ENCODE measurements around the gene SETD2. TPM values are rescaled to one million over a fixed set of nuclear protein-coding genes. Genes with fewer than 3 reads are reported as not detected.
"Not testable (repeated sequence)": the region's sequence is repeated elsewhere in the genome, so short reads cannot be mapped to it uniquely, and the experiment has no call there.

Gene SETD2
- total RNA-seq, 1 donor from 2014 or later, result 41.2 TPM

DNA sequence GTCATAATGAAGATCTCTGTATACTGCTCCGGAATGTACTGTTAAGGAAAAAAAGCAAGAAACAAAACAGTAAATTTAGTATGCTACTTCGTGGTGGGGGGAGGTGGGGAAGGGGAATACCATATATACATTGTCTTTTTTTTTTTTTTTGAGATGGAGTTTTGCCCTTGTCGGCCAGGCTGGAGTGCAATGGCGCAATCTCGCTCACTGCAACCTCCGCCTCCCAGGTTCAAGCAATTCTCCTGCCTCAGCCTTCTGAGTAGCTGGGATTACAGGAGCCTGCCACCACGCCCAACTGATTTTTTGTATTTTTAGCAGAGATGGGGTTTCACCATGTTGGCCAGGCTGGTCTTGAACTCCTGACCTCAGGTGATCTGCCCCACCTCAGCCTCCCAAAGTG lies 21.4 kb downstream of the SETD2 start:
- H3K36me3 Mint-ChIP-seq (ENCODE audit: low read depth); H3K27ac Mint-ChIP-seq; H3K4me3 Mint-ChIP-seq (ENCODE audit: low read depth); H3K27me3 Mint-ChIP-seq (ENCODE audit: low read depth); DNase-seq (ENCODE audit: low spot score); intact Hi-C loops (cut with micrococcal nuclease); H3K9me3 Mint-ChIP-seq: not testable (repeated sequence)
- H3K4me1 Mint-ChIP-seq (ENCODE audit: low read depth), result peaks cover 14% of the 10 kb centered on the region

DNA sequence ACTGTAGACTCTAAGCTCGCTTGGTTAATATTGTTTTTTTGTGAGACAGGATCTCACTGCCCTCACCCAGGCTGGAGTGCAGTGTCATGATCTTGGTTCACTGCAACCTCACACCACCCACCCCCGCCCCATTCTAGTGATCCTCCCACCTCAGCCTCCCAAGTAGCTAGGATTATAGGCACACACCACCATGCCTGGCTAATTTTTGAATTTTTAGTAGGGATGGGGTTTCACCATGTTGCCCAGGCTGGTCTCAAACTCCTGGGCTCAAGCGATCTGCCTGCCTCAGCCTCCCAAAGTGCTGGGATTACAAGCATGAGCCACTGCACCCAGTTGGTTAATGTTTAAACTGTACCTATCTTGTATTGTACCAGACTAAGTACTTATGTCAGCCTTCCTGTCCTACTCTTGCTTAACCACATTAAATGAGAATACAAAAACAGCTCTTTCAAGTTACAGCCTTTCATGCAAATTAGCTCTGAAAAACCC lies 22.9 kb downstream of the SETD2 start:
- peaks cover 18% of the 10 kb centered on the region for H3K4me1 Mint-ChIP-seq (ENCODE audit: low read depth)
- DNase-seq (ENCODE audit: low spot score); H3K27me3 Mint-ChIP-seq (ENCODE audit: low read depth); H3K36me3 Mint-ChIP-seq (ENCODE audit: low read depth); H3K9me3 Mint-ChIP-seq; H3K4me3 Mint-ChIP-seq (ENCODE audit: low read depth); H3K27ac Mint-ChIP-seq; intact Hi-C loops (cut with micrococcal nuclease): not testable (repeated sequence)

DNA sequence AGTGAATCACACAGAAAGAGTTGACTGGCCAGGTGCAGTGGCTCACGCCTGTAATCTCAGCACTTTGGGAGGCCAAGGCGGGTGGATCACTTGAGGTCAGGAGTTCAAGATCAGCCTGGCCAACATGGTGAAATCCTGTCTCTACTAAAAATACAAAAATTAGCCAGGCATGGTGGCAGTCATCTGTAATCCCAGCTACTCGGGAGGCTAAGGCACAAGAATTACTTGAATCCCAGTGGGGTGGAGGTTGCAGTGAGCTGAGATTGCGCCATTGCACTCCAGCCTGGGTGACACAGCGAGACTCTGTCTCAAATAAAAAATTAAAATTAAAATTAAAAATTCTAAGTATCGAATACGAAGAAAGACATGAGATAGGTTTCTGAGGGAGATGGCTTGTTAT lies 23.4 kb downstream of the SETD2 start:
- H3K9me3 Mint-ChIP-seq; H3K4me3 Mint-ChIP-seq (ENCODE audit: low read depth); H3K27me3 Mint-ChIP-seq (ENCODE audit: low read depth); intact Hi-C loops (cut with micrococcal nuclease); H3K27ac Mint-ChIP-seq; H3K36me3 Mint-ChIP-seq (ENCODE audit: low read depth); DNase-seq (ENCODE audit: low spot score): not testable (repeated sequence)
- peaks cover 23% of the 10 kb centered on the region for H3K4me1 Mint-ChIP-seq (ENCODE audit: low read depth)

- Mint-ChIP-seq H3K27ac (no peak overlapping the region), H3K9me3 (no peaks in the 10 kb centered on the region), H3K4me1 (ENCODE audit: low read depth) (peaks cover 25% of the 10 kb centered on the region), H3K27me3 (ENCODE audit: low read depth) (no peaks in the 10 kb centered on the region), H3K36me3 (ENCODE audit: low read depth) (peaks cover 12% of the 10 kb centered on the region), H3K4me3 (ENCODE audit: low read depth) (no peak overlapping the region)
- DNase-seq (ENCODE audit: low spot score), result no peak
- intact Hi-C loops (cut with micrococcal nuclease), result no loop called here
Measured at GRCh38 chr3:47134311-47134710, 29.6 kb downstream of the SETD2 start.

DNA sequence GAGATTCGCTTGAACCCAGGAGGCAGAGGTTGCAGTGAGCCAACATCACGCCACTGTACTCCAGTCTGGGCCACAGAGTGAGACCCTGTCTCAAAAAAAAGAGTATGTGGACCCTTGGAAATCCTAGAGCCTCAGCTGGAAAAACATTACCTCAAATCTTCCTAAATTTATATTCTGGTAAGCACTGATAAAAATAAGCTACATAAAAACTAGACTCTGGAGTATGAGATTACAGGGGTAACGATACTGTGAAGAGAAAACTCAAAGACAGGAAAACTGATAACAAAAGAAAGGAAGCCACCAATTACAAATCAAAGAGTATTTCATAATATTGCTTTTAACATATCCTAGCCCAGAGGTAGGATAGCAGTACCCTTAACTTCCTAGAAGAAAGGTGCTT lies 30.3 kb downstream of the SETD2 start:
- intact Hi-C loops (cut with micrococcal nuclease), result no loop called here
- Mint-ChIP-seq H3K27ac (no peak overlapping the region), H3K36me3 (ENCODE audit: low read depth) (peaks cover 7% of the 10 kb centered on the region), H3K4me1 (ENCODE audit: low read depth) (peaks cover 24% of the 10 kb centered on the region), H3K9me3 (no peaks in the 10 kb centered on the region), H3K4me3 (ENCODE audit: low read depth) (no peak overlapping the region), H3K27me3 (ENCODE audit: low read depth) (no peaks in the 10 kb centered on the region)
- DNase-seq (ENCODE audit: low spot score), result no peak

- Mint-ChIP-seq H3K9me3 (no peaks in the 10 kb centered on the region), H3K27me3 (ENCODE audit: low read depth) (no peaks in the 10 kb centered on the region), H3K4me1 (ENCODE audit: low read depth) (peaks cover 25% of the 10 kb centered on the region), H3K4me3 (ENCODE audit: low read depth) (no peak overlapping the region), H3K27ac (no peak overlapping the region), H3K36me3 (ENCODE audit: low read depth) (peaks cover 24% of the 10 kb centered on the region)
- DNase-seq (ENCODE audit: low spot score), result no peak
- intact Hi-C loops (cut with micrococcal nuclease), result no loop called here
Measured at GRCh38 chr3:47130557-47130956, 33.4 kb downstream of the SETD2 start.

DNA sequence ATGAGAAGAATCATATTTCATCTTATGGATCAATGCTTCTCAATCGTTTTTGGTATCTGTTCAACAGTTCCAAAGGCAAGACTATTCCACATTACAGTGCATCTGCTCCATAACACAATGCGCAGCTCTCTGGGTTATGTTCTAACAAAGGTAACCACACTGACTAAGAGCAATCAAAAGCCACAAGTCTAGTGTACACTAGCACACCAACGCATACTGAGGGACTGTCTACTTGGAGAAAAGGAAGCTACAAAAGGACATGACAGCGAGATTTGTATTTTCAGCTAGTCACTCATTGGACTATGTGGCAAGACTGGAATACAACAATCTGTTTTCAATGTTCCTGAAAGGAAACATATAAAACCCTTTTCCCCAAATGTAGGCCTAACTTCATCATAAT lies 35.8 kb downstream of the SETD2 start:
- Mint-ChIP-seq H3K4me1 (ENCODE audit: low read depth) (peaks cover 20% of the 10 kb centered on the region), H3K36me3 (ENCODE audit: low read depth) (peaks cover 38% of the 10 kb centered on the region), H3K4me3 (ENCODE audit: low read depth) (no peak overlapping the region), H3K9me3 (no peaks in the 10 kb centered on the region), H3K27ac (no peak overlapping the region), H3K27me3 (ENCODE audit: low read depth) (no peaks in the 10 kb centered on the region)
- intact Hi-C loops (cut with micrococcal nuclease), result no loop called here
- DNase-seq (ENCODE audit: low spot score), result no peak

GRCh38 chr3:47123857-47124256 lies 40.1 kb downstream of the SETD2 start:
- DNase-seq (ENCODE audit: low spot score), result no peak
- peaks cover 36% of the 10 kb centered on the region for H3K4me1 Mint-ChIP-seq (ENCODE audit: low read depth)
- intact Hi-C loops (cut with micrococcal nuclease), result no loop called here

DNA sequence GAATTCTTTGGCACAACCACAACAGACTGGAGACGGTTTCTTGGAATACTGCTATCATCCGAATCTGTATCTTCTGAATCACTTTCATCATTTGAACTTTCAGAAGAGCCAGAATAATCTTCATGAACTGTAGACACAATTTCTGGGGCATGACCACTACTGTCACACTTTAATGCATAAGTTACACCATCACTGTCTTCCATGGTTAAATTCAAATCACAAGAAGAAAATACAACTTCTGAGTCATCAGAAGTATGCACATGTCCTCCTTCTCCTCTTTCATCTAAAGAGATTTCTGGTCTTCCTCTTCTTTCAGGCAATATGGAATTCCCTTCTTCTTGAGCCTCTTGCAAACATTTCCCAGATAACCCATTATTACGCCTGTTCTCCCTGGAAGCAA lies 42.5 kb downstream of the SETD2 start:
- H3K9me3 Mint-ChIP-seq, result no peaks in the 10 kb centered on the region
- peaks cover 36% of the 10 kb centered on the region for H3K4me1 Mint-ChIP-seq (ENCODE audit: low read depth)
- DNase-seq (ENCODE audit: low spot score), result no peak
- H3K27ac Mint-ChIP-seq, result no peak overlapping the region
- H3K4me3 Mint-ChIP-seq (ENCODE audit: low read depth), result no peak overlapping the region
- peaks cover 69% of the 10 kb centered on the region for H3K36me3 Mint-ChIP-seq (ENCODE audit: low read depth)
- H3K27me3 Mint-ChIP-seq (ENCODE audit: low read depth), result no peaks in the 10 kb centered on the region
- intact Hi-C loops (cut with micrococcal nuclease), result no loop called here

More at GRCh38 chr3:47123857-47124256, 40.1 kb downstream of the SETD2 start:
- Mint-ChIP-seq H3K27me3 (ENCODE audit: low read depth) (no peaks in the 10 kb centered on the region), H3K4me3 (ENCODE audit: low read depth) (no peak overlapping the region), H3K36me3 (ENCODE audit: low read depth) (peaks cover 67% of the 10 kb centered on the region), H3K9me3 (no peaks in the 10 kb centered on the region), H3K27ac (no peak overlapping the region)

GRCh38 chr3:47120138-47120537 lies 43.8 kb downstream of the SETD2 start:
- H3K36me3 Mint-ChIP-seq (ENCODE audit: low read depth), result peaks cover 61% of the 10 kb centered on the region
- no peak for DNase-seq (ENCODE audit: low spot score)
- no peaks in the 10 kb centered on the region for H3K27me3 Mint-ChIP-seq (ENCODE audit: low read depth)
- intact Hi-C loops (cut with micrococcal nuclease), result no loop called here
- no peak overlapping the region for H3K4me3 Mint-ChIP-seq (ENCODE audit: low read depth)
- H3K4me1 Mint-ChIP-seq (ENCODE audit: low read depth), result peaks cover 36% of the 10 kb centered on the region
- no peaks in the 10 kb centered on the region for H3K9me3 Mint-ChIP-seq
- peak overlapping the region; percentile 36 for H3K27ac Mint-ChIP-seq

- intact Hi-C loops (cut with micrococcal nuclease); H3K27me3 Mint-ChIP-seq (ENCODE audit: low read depth); H3K9me3 Mint-ChIP-seq; DNase-seq (ENCODE audit: low spot score); H3K4me3 Mint-ChIP-seq (ENCODE audit: low read depth): not testable (repeated sequence)
- Mint-ChIP-seq H3K27ac (peak overlapping the region; percentile 9), H3K4me1 (ENCODE audit: low read depth) (peaks cover 36% of the 10 kb centered on the region), H3K36me3 (ENCODE audit: low read depth) (peaks cover 66% of the 10 kb centered on the region)
Measured at GRCh38 chr3:47119387-47119786, 44.5 kb downstream of the SETD2 start.

- peak overlapping the region; percentile 65 for H3K27ac Mint-ChIP-seq
- DNase-seq (ENCODE audit: low spot score), result no peak
- H3K4me3 Mint-ChIP-seq (ENCODE audit: low read depth), result no peak overlapping the region
- peaks cover 34% of the 10 kb centered on the region for H3K4me1 Mint-ChIP-seq (ENCODE audit: low read depth)
- H3K27me3 Mint-ChIP-seq (ENCODE audit: low read depth), result no peaks in the 10 kb centered on the region
- H3K9me3 Mint-ChIP-seq, result no peaks in the 10 kb centered on the region
- H3K36me3 Mint-ChIP-seq (ENCODE audit: low read depth), result peaks cover 68% of the 10 kb centered on the region
- intact Hi-C loops (cut with micrococcal nuclease), result no loop called here
Measured at GRCh38 chr3:47117807-47118364, 46.0 kb downstream of the SETD2 start.

DNA sequence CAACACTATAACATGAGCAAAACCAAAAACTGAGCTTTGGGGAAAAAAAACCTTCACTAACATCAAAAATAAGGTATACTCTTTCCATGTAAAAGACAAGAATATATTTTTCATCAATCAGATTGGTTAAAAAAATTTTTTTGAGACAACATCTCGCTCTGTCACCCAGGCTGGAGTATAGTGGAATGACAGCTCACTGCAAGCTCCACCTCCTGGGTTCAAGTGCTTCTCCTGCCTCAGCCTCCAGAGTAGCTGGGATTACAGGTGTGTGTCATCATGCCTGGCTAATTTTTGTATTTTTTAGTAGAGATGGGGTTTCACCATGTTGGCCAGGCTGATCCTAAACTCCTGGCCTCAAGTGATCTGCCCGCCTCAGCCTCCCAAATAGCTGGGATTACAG lies 48.4 kb downstream of the SETD2 start:
- H3K27me3 Mint-ChIP-seq (ENCODE audit: low read depth); H3K27ac Mint-ChIP-seq; intact Hi-C loops (cut with micrococcal nuclease); H3K9me3 Mint-ChIP-seq; DNase-seq (ENCODE audit: low spot score); H3K4me3 Mint-ChIP-seq (ENCODE audit: low read depth): not testable (repeated sequence)
- Mint-ChIP-seq H3K4me1 (ENCODE audit: low read depth) (peaks cover 21% of the 10 kb centered on the region), H3K36me3 (ENCODE audit: low read depth) (peaks cover 56% of the 10 kb centered on the region)

Measured in activated T-helper 2 cell treated with anti-CD3 and anti-CD28 coated beads, Interferon-gamma antibody, Interleukin-2, Interleukin-4, amounts not matched to agents 10 μg/mL and 5 μg/mL and 100 μg/mL, durations not matched to agents 14 hours and 24 hours and 36 hours (primary cell).